ENCODE measurements around the gene RAPGEF2.
"Not testable (repeated sequence)": the region's sequence is repeated elsewhere in the genome, so short reads cannot be mapped to it uniquely, and the experiment has no call there.

RAPGEF2 gene

DNA sequence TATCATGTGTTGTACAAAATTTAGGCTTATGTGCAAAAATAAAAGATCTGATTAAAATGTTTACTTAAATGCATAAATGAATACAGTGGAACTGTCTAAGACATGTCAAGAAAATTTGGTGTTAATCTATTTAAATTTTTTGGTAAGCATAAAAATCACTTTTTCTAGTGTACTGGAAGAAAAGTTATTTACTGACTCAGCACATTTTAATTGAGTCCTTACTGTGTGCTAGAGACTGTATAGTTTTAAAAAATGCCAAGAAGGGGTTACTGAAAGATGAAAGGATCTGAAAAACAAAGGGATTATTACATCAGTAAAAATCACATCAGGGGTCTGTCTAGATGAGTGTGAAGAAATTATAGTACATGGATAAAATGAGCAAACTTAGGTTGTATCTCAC, 60.6 kb downstream of the RAPGEF2 start:
- no peak for DNase-seq

DNA sequence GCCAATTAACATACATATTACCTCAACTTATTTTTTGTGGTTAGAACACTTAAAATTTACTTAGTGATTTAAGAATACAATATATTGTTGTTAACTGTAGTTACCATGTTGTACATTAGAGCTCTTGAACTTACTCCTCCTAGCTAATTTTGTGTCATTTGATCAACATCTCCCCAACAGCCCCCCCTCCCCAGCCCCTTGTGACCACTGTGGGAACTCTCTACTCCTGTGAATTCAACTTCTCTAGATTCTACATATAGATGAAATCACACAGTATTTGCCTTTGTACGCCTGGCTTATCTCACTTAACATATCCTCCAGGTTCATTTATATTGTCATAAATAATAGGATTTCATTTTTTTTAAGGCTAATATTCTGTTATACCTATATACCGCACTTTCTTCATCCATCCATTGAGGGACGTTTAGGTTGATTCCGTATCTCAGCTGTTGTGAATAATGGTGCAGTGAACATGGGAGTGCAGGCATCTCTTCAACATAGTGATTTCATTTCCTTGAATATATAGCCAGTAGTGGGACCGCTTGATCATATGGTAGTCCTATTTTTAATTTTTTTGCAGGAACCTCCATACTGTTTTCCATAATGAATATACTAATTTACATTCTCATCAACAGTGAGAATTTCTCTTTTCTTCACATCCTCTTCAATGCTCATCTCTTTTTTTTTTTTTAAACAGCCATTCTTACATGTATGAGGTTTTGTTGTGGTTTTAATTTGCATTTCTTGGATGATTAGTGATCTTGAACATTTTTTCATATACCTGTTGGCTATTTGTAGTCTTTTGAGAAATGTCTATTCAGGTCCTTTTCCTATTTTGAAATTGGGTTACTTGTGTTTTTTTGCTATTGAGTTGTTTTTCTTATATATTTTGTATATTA, 66.8 kb downstream of the RAPGEF2 start:
- no peak for DNase-seq

GRCh38 chr4:159171287-159171686, 68.4 kb downstream of the RAPGEF2 start:
- no peak for DNase-seq

DNA sequence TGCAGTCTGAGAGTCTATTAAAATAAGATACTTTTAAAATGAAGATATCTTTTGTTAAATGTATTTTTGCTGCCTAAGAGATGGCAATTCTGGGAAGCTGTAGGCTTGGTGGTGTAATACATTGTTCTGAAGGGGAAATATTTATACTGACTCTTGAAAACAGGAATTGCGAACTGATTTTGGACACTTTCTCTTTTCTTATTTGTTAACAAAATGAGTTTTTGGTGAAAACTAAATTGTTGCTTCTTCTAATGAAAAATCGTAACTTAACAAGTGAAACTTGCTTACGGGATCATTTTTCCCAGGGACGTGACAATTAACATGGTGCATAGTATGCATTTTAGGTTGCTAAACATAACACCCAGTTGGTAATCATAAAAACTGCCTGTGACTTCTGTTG, 71.0 kb downstream of the RAPGEF2 start:
- no peak for DNase-seq

- no peak for DNase-seq
Measured at GRCh38 chr4:159174645-159175084, 71.8 kb downstream of the RAPGEF2 start.

DNA sequence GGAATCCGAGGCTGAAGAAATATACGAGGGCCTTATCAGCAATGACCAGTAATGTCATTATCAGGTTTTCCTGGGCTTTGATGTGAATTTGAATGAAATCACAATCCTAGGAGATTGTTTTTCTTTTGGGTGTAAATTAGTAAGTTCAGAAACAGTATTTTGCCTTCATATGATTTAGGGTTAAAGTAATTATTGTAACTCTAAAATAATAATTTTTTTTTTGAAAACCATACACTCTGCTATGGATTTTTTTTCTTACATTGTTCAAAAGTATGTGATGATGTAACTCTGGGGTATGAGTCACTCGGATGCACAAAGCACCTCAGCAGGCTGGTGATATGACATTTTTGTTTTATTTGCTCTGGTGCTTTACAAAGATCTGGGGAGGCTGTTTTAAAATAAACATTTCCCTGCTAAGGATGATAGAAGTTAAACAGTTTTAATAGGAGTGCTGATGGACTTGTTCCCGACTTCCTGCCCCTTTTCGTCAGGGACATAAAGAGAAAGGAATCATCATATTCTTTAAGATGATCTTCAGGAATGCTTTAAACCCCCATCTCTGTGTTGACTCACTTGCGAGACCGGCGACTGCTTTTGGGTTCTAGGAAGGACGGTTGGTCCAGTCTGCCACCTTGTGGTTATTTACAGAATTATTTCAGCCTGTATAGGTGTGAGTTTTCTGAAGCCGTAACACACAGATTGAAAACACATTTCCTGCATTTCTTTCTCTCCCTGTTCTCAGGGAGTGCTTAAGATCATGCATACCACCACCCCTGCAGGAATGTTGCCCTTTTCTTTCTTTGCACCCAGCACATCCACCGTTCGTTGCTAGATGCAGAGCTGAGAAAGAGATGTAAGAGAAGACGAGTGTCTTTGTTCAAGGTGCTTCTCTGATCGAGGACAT, 72.5 kb downstream of the RAPGEF2 start:
- DNase-seq: peak; percentile 30

GRCh38 chr4:159175989-159176375, 73.1 kb downstream of the RAPGEF2 start:
- DNase-seq: no peak

DNA sequence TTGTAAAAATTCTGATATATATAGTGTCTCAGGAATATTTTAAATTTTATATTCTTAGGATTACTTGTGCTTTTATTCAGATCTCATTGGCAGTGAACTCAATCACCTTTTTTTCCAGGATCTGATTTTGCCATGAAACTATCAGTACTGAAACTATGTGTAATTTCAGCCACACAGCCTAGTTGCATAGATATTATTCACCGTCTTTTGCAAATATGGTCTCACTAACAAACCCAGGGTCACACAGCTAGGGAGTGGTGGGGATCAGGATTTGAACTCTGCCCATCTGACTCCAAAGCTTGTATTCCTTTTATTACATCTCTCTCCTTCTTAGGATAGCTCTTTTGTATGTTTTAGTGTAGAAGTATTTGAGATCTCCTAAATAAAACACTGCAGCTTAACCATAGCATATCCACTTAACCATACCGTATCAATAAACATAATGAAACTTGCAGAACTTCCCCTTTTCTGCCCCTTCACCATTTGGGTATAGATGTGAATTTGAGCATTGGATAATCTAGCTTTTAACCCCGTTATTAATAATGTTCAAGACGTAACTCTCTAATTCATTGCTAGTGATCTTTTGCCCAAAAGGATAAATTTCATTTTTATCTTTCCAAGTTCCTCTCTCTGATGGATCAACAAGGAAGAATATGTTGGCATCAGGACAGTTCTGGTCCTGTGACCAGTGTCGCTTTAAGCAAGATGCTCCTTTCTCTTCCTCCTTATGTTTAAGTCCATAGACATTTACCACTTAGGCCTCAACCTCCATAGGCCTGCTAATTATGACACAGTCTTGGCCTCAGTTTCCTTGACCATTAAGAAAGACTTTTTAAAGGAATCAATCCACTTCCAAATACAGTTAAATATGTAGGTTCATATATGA, 74.6 kb downstream of the RAPGEF2 start:
- DNase-seq: no peak

GRCh38 chr4:159178151-159178546, 75.3 kb downstream of the RAPGEF2 start:
- no peak for DNase-seq

- DNase-seq: no peak
Measured at GRCh38 chr4:159178979-159179969, 76.4 kb downstream of the RAPGEF2 start.

- not testable (repeated sequence) for DNase-seq
Measured at GRCh38 chr4:159183885-159184605, 81.2 kb downstream of the RAPGEF2 start.

- no peak for DNase-seq
Measured at GRCh38 chr4:159185591-159186023, 82.7 kb downstream of the RAPGEF2 start.

DNA sequence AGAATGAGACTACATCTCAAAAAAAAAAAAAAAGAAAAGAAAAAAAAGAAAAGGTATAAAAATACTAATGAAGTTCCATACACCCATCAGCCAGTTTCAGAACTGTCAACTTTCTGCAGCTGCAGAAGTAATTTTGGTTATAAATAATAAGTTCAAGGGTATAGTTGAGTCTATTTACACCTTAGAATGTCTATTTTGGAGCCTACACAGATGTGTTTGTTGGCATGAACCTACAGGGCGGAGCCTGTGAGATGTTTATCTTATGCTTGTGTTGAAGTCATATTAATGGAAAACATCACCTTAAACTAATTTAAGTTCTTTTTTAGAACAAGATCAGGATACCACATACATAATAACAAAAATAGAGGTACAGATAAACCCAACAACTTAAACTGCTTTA, 85.8 kb downstream of the RAPGEF2 start:
- no peak for DNase-seq

GRCh38 chr4:159190651-159191050, 87.8 kb downstream of the RAPGEF2 start:
- no peak for DNase-seq

GRCh38 chr4:159191989-159192388, 89.1 kb downstream of the RAPGEF2 start:
- DNase-seq: no peak

DNA sequence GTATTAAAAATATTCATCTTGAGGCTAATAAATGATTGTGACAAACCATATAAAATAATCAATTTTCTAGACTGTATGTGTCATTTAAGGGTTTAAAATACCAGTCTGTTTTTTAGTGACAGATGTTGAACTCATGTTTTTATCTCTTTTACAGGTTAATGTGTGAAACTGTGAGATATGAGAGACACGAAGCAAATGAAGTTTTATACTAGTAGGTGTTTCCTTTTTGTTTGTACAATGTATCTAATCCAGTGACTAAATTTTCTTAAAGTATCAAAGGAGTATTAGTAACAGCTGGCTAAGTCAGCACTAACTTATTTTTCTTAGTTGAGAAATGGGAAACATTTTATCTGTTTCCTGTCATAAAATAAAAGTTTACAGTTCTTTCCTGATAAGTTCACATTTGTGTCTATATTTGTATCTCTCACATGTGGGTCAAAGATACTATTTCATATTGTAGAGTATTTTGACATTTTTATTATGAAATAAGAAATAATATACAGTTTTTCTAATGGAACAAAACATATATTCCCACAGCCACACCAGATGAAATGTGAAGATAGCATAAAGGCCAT, 90.3 kb downstream of the RAPGEF2 start:
- DNase-seq: no peak

DNA sequence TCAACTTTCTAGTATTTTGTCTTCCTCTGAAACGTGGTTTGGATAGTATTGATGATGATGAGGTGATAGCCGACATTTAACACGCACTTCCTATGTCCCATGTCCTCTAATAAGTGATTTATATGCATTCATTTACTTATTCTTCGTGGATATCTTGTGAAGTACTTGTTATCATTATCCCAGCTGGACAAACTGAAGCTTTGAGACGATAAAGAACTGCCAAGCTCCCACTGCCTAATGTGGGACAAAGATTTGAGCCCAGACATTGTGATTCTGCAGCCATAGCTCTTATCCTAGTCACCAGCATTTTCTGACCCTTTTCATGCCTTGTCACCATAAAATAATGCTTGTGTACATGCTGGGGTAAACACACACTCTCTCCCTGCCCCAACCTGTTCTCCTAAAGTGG, 92.5 kb downstream of the RAPGEF2 start:
- DNase-seq: no peak

- DNase-seq: no peak
Measured at GRCh38 chr4:159197260-159197884, 94.5 kb downstream of the RAPGEF2 start.

DNA sequence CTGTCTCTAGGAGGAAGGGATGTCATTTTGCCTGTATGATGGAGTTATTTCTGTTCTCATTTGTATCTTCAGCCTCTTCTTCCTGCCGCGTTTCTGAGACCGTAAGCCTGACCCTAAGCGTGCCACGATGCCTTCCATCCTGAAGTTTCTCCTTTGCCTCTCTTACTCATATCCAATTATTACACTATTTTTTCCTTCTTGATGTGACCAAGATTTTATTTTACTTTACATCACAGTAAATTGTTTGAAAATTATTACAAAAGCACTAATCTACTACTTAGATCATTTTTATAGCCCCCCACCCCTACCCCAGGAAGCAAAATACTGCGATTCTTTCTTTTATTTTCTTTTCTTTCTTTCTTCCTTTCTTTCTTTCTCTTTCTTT, 95.0 kb downstream of the RAPGEF2 start:
- no peak for DNase-seq

DNA sequence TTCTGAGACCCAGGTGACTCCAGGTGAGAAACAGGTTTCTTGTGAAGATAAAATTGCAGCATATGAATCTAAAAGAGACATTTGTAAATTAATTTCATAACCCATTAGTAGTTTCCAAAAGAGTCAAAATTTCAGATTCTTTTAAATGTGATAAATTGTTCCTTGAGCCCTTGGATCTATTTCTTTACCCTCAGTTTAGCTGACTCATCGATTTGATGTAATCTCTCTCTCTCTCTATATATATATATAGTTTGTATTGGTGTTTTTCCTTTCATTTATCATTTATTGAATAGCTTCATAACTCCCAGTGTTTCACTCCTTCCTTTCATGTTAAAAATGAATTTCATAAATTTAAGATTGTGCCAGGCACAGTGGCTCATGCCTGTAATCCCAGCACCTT, 96.9 kb downstream of the RAPGEF2 start:
- no peak for DNase-seq

All from DMS79 treated with DMSO at 0.1 percent for 48 hours (cell line).